NCI-H1694 (cell line): Measurements from ENCODE around the gene TNS1.
"Not testable (repeated sequence)": the region's sequence is repeated elsewhere in the genome, so short reads cannot be mapped to it uniquely, and the experiment has no call there.

Experiments used
- DNase-seq: peaks from one replicate; lab custom pipeline; 2025; lab: John Stamatoyannopoulos, UW

TNS1 gene

DNA sequence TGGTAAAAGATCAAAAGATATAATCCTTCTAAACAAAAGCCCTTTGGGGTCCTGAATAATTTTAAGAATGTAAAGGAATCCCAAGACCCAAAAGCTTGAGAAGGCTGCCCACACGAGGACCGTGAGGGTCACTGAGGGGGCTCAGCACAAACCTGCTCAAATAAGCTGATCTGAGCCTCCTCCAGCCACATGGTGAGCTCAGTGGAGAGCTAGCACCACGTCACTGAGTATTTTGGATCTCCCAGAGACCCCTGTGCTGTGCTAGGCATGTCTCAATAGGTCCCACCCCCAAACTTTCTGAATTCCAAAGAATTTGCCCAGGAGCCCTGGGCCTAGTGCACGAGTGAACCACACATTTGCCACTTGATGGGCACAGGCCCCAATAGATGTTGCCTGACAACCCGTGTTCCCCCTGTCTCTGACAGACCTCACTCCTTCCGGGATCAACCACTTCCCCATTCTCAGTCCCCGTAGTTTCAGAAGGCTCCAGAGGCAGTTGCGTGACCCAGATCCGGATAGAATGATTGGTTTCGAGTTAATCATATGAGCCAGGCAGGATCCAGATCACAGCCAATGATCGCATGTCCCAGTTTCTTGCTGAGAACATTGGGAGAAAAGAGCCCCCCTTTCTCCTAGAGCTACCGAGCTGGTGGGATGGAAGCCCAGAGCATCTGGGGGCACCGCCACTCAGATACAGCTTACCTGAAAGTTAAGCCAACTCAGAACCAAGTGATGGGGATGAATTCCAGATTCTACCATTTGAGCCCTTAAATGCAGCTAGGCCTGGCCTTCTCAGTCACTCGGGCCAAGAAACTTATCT is 203.8 kb downstream of the TNS1 start:
- no peak for DNase-seq

DNA sequence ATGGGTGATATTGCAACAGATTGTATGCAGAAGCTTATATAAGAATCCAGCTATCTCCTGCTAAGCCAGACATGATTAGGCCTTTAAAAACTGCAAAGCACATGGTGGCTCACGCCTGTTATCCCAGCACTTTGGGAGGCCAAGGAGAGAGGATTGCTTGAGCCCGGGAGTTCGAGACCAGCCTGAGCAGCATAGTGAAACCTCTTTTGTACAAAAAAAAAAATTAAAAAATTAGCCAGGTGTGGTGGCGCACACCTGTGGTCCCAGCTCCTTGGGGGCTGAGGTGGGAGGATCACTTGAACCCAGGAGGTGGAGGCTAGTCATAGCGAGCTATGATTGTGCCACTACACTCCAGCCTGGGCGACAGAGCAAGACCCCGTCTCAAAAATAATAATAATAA is 204.6 kb downstream of the TNS1 start:
- DNase-seq: no peak

DNA sequence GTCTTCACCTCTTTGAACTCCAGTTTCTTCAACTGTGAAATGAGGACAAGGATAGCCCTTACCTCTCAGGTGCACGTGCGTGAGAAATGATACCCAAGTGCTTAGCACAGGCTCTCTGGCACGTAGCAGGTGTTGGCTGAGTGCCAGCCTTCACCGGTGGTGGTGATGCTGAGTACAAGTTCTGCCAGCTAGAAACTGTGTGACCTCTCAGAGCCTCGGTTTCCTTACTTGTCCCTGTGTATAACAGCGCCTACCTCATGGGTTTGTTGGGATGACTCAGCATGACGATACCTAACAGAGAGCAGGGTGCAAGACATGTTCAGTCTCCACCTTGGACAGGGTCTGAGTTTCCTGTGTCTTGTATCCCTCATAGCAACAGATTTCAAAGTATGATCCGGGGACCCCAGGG is 205.1 kb downstream of the TNS1 start:
- DNase-seq: no peak

DNA sequence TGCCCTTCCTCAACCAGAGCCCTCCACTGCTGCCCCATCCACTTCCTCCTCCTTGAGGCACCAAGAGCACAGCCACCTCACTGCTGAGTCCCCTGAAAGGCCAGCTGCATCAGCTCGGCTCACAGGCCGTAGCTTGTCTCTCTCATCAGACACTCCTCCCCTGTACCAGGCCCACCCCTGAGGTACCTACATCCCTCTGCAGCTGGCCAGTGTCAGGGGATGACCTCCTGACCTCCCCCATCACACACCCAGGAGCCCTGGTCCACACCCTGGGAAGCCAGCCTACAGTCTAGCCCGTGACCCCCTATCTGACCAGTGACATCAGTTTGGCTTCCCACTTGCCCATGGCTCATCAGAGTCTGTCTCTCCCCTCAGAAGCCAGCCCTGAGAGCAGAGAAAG is 205.6 kb downstream of the TNS1 start:
- no peak for DNase-seq

DNA sequence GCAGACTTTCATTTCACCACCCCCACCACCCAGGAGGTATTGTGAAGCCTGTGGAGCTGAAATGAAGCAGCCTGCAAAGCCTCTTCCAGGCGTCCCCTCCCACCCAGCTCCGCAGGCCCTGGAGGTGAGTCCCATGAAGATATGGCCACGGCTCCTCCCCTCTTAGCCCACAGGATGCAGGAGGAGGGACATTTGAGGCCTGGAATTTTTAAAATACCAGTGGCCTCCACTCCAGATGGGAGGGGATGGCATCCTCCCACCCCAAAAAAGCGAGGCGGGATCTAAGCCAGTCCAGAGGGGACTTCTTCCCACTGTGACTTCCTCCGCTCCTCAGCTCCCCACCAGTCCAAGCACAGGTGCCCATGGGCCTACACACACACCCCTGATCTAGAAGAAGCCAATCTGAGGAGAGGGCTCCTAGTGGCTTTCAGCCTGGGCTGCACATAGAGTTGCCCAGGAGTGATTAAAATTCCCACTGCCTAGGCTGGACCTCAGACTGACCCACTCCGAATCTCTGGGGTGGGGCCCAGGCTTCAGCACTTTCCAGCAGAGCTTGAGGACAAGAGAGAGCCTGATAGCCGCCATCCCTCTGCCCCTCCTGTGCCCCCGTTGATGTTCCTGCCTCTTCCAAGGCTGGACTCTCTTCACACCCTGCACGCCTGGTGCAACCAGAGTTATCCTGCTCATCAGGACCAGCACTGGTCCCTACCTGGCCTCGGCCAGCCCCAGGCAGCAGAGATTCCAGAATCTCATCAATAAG is 206.9 kb downstream of the TNS1 start:
- no peak for DNase-seq

DNA sequence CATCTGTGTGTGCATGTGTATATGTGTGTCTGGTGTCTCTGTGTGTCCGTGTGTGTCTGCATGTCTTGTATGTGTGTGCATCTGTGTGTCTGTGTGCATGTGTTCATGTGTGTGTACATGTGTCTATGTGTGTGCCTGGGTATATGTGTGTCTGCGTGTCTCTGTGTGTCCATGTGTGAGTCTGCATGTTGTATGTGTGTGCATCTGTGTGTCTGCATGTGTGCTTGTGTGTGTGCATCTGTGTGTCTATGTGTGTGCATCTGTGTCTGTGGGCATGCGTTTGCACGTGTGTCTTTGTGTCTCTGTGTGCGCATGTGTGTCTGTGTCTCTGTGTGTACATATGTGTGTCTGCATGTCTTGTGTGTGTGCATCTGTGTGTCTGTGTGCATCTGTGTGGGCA is 207.7 kb downstream of the TNS1 start:
- DNase-seq: no peak

DNA sequence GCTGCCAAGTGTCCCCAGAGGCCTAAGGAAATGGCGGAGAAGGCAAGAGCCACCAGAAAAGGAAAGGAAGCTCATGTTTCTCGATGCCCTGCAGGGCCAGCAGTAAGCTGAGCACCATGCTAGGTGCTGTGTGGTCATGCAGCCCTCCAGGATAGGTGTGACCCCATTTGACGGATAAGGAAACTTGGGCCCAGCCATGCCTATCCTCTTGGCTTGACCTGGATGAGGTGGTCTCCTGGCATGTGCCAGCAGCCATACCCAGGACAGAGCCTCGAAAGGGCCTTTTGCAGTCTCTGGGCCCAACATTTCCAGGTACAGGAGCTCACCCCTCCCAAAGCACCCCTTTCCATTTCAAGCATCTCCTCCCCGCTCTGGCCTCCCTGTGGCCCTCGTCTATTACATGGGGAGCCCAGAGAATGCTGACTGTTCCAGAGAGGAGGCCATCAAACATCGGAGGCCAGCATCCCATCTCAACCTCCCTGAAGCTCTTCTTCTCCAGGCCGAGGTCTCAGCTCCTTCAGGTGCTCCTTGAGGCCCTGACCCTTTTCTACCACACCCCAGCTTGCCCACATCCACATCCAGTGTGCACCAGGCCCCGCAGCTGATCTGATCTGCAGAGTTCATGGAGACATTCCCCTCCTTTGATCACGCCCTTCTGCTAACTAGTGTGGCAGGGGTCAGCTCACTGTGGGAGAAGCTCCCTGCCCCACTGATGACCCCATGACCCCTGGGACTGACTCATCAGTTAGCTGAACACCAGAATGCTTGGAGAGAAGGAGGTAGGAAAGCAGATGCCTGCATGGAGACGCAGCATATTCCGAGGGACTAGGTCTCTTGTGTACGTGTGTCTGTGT is 208.4 kb downstream of the TNS1 start:
- no peak for DNase-seq

DNA sequence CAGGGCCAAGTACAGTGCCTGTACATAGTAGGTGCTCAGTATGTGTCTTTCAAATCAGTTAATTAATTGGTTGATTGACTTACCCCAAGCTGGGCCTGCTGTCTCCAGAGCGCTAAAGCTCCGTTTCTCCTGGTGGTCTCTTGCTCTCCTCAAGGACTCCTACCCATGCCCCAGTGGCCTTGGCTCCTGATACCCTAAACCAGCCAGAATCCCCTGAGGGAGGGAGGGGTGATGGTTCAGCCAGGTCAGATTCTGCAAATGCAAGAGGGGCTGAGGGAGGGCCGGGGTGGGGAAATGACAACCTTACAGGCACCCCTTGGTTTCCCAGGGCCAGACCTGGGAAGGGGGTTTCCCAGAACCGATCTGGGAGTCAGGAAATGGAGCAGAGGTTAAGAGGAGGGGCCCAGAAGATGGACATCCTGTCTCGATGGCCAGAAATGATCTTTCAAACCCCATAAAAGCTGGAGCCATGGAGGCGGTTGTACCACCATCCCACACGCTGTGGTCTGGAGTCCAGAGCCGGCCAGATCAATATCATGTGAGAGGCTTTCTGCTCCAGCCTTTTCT is 209.1 kb downstream of the TNS1 start:
- DNase-seq: no peak

DNA sequence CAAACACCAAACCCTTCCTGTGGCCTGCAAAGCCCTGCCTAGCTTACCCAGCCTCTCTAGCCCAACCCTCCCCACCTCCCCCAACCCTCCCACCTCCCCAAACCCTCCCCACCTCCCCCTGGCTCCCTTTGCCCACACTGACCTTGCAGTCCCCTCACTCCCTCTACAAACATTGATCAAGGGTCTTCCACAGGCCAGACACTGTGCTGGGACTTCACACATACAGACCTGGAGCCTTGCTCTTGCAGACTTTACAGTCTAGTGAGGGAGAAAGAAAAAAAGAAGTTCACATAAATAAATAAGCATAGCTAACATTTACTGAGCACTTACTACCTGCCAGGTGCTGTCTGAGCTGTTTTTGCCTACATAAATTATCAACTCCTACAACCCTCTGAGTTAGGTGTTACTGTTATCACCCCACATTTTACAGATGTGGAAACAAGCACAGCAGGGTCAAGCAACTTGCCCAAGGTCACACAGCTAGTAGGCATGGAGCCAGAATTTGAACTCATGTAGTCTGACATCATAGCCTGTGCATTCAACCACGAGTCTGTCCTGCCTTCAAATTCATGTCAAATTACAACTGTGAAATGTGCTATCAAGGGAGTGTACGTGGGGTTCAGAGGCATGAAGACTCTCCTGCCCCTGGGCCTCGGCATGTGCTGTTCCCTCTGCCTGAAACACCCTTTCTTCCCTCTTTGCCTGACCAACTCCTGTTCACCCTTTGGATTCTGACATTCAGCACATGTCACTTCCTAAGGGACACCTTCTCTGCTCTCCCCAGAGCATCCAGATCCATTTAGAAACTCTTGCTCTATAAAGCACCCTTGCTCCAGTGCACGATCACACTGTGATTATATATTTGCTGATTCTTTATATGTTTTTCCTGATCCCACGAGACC is 209.9 kb downstream of the TNS1 start:
- DNase-seq: no peak

DNA sequence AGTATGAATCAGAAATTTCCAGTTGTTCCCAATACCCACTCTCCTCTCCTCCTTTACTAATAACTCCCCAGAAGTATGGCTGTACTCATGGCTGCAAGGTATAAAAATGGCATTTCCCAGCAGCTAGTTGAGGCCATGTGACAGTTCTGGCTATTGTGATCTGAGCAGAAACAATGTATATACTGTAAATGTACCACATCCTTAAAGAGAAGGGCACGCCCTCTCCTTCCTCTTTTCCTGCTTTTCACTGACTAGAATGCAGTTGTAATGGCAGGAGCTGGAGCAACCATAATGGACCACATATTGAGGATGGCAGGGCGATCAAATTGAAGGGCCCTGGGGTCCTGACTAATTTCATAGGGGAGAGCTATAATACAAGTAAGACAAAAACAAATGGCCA is 211.2 kb downstream of the TNS1 start:
- no peak for DNase-seq

DNA sequence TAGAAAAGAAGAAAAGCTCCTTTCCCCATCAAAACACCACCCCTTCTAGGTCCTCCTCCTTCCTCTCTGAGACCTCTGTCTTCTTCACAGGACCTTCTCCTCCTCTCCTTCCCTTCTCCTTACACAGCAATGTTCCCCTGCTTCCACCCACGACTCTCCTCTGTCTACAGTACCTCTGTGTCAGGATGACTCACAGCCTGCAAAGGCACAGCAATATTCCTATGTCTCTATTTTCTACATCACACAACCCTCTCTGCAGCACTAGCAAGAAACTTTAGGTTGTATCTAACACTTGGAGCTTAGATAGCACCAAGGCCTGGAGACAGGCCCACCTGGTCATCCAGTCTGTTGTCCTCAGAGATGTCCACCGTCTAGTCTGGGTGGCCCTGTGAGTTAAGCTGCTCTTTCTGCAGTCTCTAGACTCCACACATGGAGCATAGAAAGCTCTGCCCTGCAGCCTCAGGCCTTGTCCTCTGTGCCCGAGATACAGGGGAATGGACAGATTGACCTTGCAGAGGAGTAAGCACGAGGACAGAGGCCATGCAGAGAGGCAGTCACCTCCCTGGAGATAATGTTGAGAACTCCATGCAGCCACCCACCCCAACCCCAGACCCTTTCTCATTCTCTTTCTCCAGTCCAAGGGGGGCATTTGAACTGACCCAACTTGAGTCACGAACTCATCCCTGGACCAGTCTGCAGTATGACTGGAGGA is 212.0 kb downstream of the TNS1 start:
- DNase-seq: no peak

DNA sequence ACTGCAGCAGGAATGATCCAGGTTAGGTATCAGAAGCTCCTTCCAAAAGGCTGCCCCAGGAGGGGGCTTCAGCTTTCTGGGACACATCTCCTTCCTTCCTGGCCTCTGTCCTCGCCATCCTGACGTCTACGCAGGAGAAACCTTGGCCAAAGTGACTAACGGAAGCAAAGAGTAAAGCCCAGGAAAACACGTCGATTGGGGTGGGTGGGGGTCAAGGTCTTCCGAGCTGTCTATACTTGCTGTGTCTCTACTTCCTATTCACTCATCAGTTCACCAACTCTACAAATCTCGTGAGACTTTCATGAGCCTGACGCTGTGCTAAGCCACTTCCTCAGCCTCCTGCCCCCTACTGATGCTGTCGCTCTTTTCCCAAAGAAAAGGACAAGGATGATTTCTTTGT is 212.6 kb downstream of the TNS1 start:
- DNase-seq: no peak

DNA sequence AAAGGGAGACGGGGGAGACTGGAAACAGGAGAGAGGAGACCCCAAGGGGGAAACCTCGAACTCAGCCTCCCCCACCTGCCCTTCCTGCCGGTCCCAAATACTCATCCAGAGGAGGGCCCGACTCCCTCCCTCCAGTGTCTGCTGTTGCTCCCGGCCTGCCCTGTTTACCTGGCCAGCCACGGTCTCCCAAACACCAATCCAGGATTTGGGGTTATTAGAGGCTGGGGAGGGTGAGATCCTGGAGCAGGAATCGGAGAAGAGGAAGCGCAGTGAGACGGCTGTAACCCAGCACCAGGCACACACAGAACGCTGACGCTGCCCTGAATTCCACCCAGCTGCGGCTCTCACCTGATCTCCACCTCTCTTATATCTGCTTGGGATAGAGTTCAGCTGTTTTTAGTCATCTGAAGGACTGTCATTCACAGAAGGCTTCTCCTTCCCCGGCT is 213.0 kb downstream of the TNS1 start:
- DNase-seq: no peak

DNA sequence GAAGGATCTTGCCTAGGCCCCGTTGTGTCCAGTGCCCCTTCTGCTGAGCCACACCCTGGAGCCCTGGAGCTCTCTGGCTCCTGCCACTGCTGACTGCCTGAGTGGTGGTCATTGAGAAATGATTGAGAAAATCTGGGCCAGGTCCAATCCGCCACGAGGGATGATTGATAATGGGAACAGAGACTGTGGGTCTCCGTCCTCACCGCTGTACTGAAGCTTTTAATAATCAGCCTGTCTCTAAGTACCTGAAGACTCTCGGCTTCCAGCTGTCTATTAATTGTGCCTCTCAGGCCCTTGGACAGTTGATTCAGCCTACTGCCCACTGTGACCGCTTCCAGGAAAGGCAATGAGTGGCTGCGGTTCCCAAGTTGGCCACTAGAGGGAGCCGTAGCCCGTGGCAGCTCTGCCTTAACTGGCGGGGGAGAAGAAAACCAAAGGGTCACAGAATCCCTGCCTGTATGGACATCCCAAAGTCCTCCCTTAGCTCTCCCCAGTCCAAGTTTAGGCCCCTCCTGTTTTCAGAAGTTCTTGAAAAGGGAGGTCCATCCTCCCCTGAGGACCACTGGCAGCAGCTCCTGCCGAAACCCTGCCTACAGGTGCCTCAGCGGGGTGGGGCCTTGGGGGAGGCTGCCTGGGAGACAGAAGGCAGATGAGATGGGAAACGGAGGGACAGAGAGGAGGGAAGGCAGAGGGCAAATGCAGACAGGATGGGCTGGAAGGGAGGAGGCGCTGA is 213.6 kb downstream of the TNS1 start:
- peak; percentile 51 for DNase-seq

DNA sequence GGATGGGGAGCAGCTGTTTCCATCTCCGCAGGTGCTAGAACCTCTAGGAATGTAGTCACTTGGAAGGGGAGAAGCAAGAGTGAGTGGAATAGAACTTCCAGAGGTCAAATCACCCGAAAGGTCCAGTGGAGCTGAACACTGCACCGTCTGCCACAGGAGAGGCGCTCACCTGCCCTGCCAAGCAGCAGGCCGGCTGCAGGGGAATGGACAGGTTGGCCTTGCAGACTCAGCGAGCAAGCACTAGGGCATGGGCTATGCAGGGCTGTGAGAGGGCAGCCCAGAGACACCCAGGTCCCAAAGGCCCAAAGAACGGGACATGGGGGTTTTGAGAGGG is 214.2 kb downstream of the TNS1 start:
- DNase-seq: no peak

DNA sequence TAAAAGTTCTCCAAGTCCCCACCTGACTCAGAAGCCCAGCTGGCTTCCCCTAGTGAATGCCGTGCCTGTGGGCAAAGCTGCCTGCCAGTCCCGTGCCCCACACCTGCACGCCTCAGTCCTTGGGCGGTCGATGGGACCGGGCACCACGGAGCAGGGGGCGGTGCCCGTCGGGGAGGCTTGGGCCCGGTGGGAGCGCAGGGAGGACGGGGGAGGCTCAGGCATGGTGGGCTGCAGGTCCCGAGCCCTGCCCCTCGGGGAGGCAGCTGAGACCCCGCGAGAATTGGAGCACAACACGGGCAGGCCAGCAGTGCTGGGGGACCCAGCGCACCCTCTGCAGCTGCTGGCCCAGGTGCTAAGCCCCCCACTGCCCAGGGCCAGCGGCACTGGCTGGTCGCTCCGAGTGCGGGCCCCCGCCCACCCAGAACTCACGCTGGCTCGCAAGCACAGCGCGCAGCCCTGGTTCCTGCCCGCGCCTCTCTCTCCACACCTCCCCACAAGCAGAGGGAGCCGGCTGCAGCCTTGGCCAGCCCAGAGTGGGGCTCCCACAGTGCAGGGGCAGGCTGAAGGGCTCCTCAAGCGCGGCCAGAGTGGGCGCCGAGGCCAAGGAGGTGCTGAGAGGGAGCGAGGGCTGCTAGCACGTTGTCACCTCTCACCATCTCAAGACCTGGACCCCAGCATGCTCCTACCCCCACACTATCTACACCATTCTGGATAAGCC is 215.5 kb downstream of the TNS1 start:
- no peak for DNase-seq

DNA sequence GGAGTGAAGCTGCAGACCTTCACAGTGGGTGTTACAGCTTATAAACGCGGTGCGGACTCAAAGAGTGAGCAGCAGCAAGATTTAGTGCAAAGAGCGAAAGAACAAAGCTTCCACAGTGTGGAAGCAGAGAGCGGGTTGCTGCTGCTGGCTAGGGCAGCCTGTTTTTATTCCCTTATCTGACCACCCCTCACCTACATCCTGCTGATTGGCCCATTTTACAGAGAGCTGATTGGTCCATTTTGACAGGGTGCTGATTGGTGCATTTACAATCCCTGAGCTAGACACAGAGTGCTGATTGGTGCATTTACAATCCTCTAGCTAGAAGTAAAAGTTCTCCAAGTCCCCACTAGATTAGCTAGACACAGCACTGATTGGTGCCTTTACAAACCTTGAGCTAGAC is 216.2 kb downstream of the TNS1 start:
- DNase-seq: not testable (repeated sequence)

DNA sequence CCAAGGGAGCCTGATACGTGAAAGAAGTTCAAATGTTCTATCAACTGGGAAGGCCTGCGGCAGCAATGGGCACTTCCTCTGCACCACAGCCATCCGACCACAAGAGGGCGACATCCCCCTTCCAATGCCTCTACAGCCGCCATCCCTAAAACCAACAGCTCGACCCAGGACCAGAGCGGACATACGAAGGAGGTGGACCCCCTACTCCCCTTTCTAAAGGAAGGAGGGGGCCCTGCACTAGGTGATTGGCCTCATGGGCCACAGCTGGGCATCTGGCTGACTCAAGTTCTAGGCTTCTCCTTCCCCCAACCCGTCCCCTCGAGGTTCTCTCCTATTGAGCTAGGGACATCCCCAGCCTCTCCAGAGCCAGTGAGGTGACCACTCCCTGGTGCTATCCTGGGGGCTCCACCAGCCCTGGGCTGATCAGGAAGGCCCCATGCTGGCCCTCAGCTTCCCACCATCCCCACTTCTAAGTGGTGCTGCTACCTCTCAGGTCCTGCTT is 217.2 kb downstream of the TNS1 start:
- peak; percentile 76 for DNase-seq

DNA sequence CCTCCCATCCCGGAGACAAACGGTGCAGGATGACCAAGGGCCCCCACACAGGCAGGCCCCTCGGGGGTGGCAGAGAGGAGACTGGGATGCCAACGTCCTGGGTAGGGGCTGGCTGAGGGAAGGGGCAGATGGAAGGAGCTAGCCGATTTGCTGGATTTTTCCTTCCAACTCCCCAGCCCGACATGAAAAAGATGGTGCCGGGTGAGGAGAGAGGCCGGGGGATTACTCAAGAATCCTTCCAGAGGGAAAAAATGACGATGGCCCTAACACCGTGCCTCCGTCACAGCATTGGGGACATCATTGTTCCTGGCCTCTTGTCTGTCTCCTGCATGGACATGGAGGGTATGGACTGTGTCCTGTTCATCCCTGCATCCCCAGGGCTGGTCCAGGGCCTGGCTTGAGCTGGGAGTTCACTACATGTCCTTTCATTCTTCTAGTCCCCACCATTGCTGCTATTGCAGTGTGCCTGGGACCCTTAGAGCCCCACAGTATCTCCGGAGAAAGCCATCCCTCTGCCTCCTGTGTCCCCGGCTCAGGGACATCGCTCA is 217.7 kb downstream of the TNS1 start:
- no peak for DNase-seq
